ENCODE data around the gene FYB1. TPM values are rescaled to one million over a fixed set of nuclear protein-coding genes. Genes with fewer than 3 reads are reported as not detected.

FYB1 gene
- total RNA-seq, 2 experiments from 2014 or later: 129 TPM

DNA sequence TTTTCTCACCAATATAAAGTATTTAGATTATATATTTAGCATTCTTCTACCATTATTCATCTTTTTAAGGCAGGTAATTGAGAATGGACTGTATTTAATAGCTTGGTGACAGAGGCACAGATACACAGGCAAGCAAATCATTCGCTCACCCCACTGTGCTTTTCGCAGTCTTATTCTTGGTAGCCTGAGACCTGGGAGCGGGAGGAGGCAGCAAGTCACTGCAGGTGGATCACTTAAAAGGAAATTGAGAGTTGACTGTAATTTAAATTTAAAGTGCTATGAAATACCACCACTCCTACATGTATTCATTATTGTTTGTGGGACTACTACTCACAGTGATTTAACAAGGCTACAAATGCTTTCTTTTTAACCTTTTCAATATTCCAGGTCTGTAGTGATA lies 154.9 kb downstream of the FYB1 start:
- peaks cover 24% of the 10 kb centered on the region for H3K9me3 Mint-ChIP-seq
- H3K4me3 Mint-ChIP-seq: no peak overlapping the region
- no peaks in the 10 kb centered on the region for H3K27me3 Mint-ChIP-seq (ENCODE audit: low read depth)
- intact Hi-C loops (cut with micrococcal nuclease): no loop called here
- H3K36me3 Mint-ChIP-seq (ENCODE audit: low read depth): peaks cover 34% of the 10 kb centered on the region
- DNase-seq: no peak
- H3K4me1 Mint-ChIP-seq (ENCODE audit: low read depth): peaks cover 52% of the 10 kb centered on the region
- no peak overlapping the region for H3K27ac Mint-ChIP-seq
- CTCF ChIA-PET: no interaction called here

DNA sequence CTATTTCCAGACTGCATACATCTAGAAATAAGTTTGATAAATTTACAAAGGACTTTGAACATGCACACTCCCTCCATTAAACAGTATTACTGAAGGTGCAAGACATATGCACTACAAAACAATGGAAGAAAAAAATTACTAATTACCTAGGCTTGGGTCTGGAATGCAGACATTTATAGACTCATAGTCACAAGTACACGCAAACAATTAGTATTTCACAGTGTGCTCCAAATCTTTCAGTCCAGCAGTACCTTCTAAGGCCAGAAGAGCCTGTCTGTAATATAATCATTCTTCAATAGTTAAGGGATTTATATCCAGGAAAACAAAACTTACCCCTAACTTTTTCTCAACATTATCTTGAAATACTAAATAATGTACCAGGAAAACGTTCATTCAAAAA lies 156.3 kb downstream of the FYB1 start:
- Mint-ChIP-seq H3K27me3 (ENCODE audit: low read depth) (no peaks in the 10 kb centered on the region), H3K9me3 (peaks cover 21% of the 10 kb centered on the region), H3K4me1 (ENCODE audit: low read depth) (peaks cover 63% of the 10 kb centered on the region), H3K27ac (no peak overlapping the region), H3K36me3 (ENCODE audit: low read depth) (peaks cover 25% of the 10 kb centered on the region), H3K4me3 (no peak overlapping the region)
- intact Hi-C loops (cut with micrococcal nuclease): no loop called here
- CTCF ChIA-PET: interaction anchor here (0.7 kb wide), 1 partner anchor 10 kb away, joined by 3 read pairs; no protein-coding TSS in a partner anchor
- no peak for DNase-seq

DNA sequence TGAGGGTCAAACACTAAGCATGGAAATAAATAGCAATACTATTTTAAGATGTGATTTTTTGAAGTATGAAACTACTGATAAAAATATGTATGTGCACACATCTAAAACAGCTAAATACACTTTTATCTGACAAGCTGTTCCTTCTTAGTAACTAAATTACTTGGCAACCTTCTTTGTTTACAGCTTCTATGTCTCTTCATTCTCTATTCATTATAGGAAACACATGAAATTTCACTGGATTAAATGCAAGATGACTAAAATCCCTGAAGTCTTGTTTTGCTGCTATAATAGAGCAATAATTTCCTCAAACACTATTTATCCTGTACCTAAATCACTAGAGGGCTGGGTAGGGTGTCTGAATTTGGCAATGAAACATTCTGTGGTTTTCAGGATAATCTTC lies 156.8 kb downstream of the FYB1 start:
- Mint-ChIP-seq H3K27me3 (ENCODE audit: low read depth) (no peaks in the 10 kb centered on the region), H3K36me3 (ENCODE audit: low read depth) (peaks cover 22% of the 10 kb centered on the region), H3K4me1 (ENCODE audit: low read depth) (peaks cover 65% of the 10 kb centered on the region), H3K27ac (no peak overlapping the region), H3K9me3 (peaks cover 18% of the 10 kb centered on the region), H3K4me3 (no peak overlapping the region)
- CTCF ChIA-PET: interaction anchor here (0.9 kb wide), 1 partner anchor 11 kb away, joined by 3 read pairs; no protein-coding TSS in a partner anchor
- DNase-seq: no peak
- intact Hi-C loops (cut with micrococcal nuclease): no loop called here

DNA sequence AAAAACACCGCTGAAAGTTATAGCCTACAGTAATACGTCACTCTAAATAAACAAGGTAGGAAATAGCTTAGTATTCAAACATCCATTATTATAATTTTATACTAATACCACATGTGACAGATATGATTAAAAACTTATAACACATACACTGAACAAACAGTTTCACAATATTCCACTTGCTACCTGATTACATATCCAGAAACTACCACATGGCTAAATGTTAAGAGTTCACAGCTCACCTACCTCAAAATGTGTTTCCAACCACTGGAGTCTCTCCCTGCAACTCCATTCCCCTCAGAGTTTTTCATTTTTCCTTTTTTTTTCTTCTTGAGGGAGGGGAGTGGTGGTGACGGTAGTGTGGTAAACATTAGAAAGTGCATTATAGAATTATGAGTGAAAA lies 157.3 kb downstream of the FYB1 start:
- Mint-ChIP-seq H3K36me3 (ENCODE audit: low read depth) (peaks cover 17% of the 10 kb centered on the region), H3K4me3 (no peak overlapping the region), H3K4me1 (ENCODE audit: low read depth) (peaks cover 65% of the 10 kb centered on the region), H3K27ac (no peak overlapping the region), H3K9me3 (peaks cover 14% of the 10 kb centered on the region), H3K27me3 (ENCODE audit: low read depth) (no peaks in the 10 kb centered on the region)
- DNase-seq: no peak
- CTCF ChIA-PET: interaction anchor here (0.9 kb wide), 1 partner anchor 11 kb away, joined by 3 read pairs; no protein-coding TSS in a partner anchor
- intact Hi-C loops (cut with micrococcal nuclease): no loop called here

DNA sequence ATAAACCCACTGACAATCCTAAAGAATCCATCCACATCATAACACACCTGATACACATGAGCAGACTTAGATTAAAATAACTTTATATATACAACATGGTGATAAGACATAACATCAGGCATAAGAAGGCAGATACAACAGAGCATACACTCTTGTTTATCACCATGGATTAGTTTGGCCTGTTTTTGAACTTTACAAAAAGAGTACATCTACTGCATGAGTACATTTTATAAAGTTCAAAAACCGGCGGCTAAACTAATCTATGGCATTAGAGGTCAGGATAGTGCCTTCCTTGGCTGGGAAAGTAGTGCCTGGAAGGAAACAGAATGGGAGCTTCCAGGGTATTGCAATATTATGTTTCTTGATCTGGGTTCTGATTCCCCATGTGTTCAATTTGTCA lies 160.3 kb downstream of the FYB1 start:
- no peak for DNase-seq
- Mint-ChIP-seq H3K4me1 (ENCODE audit: low read depth) (peaks cover 55% of the 10 kb centered on the region), H3K4me3 (no peak overlapping the region), H3K27ac (no peak overlapping the region), H3K36me3 (ENCODE audit: low read depth) (no peaks in the 10 kb centered on the region), H3K27me3 (ENCODE audit: low read depth) (no peaks in the 10 kb centered on the region), H3K9me3 (no peaks in the 10 kb centered on the region)
- CTCF ChIA-PET: interaction anchor here (0.8 kb wide), 1 partner anchor 227 kb away, joined by 4 read pairs; no protein-coding TSS in a partner anchor
- intact Hi-C loops (cut with micrococcal nuclease): loop anchor here (2.0 kb wide), 1 partner anchor 14 kb away; no protein-coding TSS in a partner anchor

DNA sequence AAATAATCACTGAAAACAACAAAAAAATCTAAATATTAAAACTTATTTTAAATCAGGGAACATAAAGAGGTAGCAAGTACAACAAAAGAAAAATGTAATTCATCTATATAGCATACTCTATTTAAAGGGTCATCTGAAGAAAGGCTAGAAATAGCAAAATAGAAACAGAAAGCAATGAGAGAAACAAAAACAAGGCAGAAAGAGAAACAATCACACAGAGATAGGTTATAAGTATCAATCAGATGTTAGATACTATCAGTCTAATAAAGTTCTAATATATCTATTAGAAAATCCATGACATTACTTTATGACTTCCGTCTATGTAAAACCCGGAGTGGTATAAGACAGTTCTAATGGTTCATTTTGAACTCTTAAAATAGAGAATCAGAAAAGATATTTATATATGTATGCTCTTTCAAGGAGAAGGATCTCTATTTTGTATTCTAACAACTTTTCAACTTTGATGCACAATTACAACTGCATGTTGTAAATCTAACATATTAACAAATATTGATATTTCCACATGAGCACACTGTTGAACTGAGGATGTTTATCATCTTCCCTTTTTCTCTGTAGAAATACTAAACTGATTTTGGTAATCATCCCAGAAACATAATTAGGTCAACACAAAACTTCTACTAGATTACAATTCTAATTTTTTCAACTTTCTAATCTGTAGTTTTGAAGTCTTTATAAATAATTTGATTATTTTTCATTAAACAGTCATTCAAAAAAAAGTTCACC lies 161.0 kb downstream of the FYB1 start:
- H3K4me1 Mint-ChIP-seq (ENCODE audit: low read depth): peaks cover 53% of the 10 kb centered on the region
- intact Hi-C loops (cut with micrococcal nuclease): loop anchor here (1.0 to 2.0 kb wide), 2 partner anchors 10 to 14 kb away; no protein-coding TSS in a partner anchor
- no peak overlapping the region for H3K27ac Mint-ChIP-seq
- H3K27me3 Mint-ChIP-seq (ENCODE audit: low read depth): no peaks in the 10 kb centered on the region
- no peak for DNase-seq
- H3K9me3 Mint-ChIP-seq: no peaks in the 10 kb centered on the region
- CTCF ChIA-PET: no interaction called here
- H3K36me3 Mint-ChIP-seq (ENCODE audit: low read depth): no peaks in the 10 kb centered on the region
- no peak overlapping the region for H3K4me3 Mint-ChIP-seq

DNA sequence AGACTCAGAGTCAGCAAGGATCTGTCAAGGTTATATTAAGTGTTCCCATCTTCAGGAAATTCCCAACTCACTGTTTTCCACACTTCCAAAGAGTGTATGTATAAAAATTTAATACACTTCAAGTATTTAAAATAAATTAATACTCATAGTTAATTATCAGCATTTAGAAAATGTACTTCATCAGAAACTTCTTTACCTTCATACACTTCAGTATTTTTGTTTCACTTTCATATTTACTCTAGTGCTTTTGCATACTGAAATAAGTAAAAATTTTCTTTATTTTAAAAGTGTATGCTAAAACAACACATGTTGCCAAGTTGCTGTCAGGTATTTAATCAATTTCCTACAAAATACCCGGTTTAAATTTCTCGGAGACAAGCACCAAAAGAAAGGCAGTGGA lies 161.6 kb downstream of the FYB1 start:
- Mint-ChIP-seq H3K27ac (no peak overlapping the region), H3K4me3 (no peak overlapping the region), H3K9me3 (no peaks in the 10 kb centered on the region), H3K36me3 (ENCODE audit: low read depth) (no peaks in the 10 kb centered on the region), H3K27me3 (ENCODE audit: low read depth) (no peaks in the 10 kb centered on the region), H3K4me1 (ENCODE audit: low read depth) (peaks cover 50% of the 10 kb centered on the region)
- intact Hi-C loops (cut with micrococcal nuclease): loop anchor here (1.0 to 2.0 kb wide), 3 partner anchors 9 to 15 kb away; no protein-coding TSS in a partner anchor
- no peak for DNase-seq
- CTCF ChIA-PET: no interaction called here

DNA sequence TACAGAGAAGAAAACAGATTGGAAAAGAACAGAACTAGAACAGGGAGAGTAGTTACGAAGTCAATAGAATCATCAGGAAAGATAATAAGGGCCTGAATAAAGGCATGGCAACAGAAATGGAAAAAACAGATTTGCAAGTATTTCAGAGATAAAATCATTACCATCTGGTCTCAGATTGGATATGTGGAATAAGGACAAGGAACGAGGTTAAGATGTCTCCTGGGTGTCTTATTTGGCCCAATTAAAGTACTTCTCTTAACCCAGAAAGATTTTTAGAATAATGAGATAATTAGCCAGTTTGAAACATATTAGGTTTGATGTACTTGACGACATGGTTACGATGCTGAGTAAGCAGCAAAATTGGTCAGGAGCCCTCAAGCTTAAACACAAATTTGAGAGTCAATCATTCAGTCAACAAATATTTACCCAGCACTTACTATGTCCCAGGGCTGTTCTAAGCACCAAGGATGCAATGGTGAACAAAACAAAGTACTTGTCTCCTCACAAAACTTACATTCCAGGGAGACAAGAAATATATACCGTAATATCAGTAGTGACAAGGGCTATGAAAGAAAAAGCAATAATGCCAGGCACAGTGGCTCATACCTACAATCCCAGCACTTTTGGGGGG lies 163.5 kb downstream of the FYB1 start:
- H3K4me3 Mint-ChIP-seq: no peak overlapping the region
- no peaks in the 10 kb centered on the region for H3K36me3 Mint-ChIP-seq (ENCODE audit: low read depth)
- intact Hi-C loops (cut with micrococcal nuclease): loop anchor here (2.0 kb wide), 1 partner anchor 13 kb away; no protein-coding TSS in a partner anchor
- CTCF ChIA-PET: no interaction called here
- DNase-seq: no peak
- peaks cover 39% of the 10 kb centered on the region for H3K4me1 Mint-ChIP-seq (ENCODE audit: low read depth)
- H3K27me3 Mint-ChIP-seq (ENCODE audit: low read depth): no peaks in the 10 kb centered on the region
- H3K27ac Mint-ChIP-seq: no peak overlapping the region
- H3K9me3 Mint-ChIP-seq: no peaks in the 10 kb centered on the region

Other genes with a start within 250 kb of the FYB1 start
- gene RICTOR, start 145.2 kb downstream of the FYB1 start, total RNA-seq: 10 to 100 TPM; 25.0 to 26.1 TPM
- gene C9, start 144.9 kb upstream of the FYB1 start, total RNA-seq: not detected
- not detected for gene DAB2, start 205.4 kb upstream of the FYB1 start, total RNA-seq

Data from activated naive CD4-positive, alpha-beta T cell treated with anti-CD3 and anti-CD28 coated beads for 36 hours (primary cell).